Kasumi-1 (cell line): Measurements from ENCODE around the gene MRPL19.

Experiments used
- DNase-seq, 2 experiments: peaks; one replicate each; lab custom pipeline; 2025; lab: John Stamatoyannopoulos, UW

The MRPL19 gene

GRCh38 chr2:75616933-75617332, 29.6 kb upstream of the MRPL19 start:
- no peak for DNase-seq

DNA sequence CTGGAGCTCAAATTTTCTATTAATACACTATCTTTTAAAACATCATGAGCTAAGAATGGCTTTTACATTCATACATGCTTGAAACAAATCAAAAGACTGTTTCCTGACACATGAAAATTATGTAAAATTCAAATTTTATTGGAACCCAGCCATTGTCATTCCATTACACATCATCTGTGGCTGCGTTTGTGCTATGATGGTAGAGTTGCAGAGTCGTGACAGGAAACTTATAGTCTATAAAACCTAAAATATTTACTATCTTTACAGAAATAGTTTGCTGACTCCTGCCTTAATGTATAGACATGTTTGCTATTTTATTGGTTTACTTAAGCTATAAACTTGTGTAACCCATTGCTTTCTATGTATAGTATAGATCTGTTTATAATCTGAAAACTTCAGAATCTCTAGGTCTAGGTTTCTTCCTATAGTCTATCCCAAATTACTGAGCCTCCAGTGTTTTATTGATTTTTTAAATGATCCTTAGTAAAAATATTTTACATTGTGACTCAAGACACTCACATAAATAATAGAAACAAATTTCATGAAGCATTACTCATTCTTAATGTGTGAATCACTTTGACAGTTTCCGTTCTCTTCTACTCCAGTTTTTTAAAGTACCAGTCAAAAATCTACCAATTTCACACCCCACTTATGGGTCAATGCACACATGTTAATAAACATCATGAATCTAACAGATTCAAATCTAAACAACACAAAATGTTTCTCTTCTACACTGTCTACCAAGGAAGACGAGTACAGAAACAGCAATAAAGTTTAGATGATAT, 26.4 kb upstream of the MRPL19 start:
- DNase-seq, result no peak

DNA sequence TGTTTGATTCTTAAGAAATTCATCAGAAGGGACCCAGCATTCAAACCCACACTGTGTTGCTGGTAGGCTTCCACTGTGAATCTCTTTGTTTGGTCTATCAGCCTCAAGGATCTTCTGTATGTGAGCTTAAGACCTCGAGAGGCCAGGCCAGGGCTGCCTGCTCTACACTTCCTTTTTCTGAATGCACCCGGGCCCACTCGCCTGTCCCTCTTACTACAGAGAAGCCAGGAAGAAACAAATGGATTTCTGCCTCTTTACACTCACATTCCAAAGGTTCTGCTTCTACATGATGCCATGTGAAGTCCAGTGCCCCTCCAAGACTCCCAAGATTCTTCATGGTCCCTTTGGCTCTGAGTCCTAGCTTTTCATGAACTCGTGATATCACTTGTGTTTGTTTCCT, 25.4 kb upstream of the MRPL19 start:
- DNase-seq, result no peak

- DNase-seq, result no peak
These were observed 24.1 kb upstream of the MRPL19 start for GRCh38 chr2:75622500-75622899.

DNA sequence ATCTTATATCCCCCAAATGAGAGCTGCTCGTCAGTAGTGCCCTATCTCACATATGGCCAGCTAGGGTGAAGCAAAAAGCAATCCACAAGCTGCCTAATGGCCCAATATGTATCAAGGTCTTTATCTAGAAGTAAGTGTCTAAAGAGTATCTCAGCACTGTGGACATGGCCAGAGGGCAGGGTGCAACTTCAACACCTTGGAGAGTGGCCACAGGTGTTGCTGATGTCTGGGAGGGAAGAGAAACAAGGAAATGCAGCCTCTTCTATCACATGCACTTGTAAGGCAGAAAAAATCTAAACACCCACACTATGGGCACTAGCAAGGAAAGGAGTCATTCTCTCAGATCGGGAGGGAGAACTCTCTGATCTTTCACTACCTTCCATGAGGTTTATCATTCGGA, 23.7 kb upstream of the MRPL19 start:
- DNase-seq, result no peak

GRCh38 chr2:75627902-75628504, 18.6 kb upstream of the MRPL19 start:
- peak; percentile 69 to 75 for DNase-seq

GRCh38 chr2:75632091-75632701, 14.4 kb upstream of the MRPL19 start:
- no peak for DNase-seq

DNA sequence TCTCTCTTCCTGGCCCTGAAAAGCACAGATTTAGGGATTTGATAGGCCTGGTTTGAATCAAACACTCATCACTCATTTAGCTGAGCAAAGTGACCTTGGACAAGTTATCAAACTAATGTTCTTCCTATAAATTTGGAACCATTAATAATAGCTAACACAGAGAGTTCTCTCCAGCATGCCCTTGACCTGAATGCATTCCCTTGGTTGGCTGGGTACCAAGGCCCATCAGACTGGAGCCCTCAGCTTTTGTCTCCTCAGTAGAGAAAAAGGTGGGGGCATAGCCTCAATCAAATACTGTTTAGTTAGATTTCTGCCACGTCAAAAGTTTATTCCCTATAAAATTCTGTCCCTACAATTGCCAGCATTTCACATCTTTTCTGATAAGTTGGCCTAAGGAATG, 13.8 kb upstream of the MRPL19 start:
- DNase-seq, result no peak

DNA sequence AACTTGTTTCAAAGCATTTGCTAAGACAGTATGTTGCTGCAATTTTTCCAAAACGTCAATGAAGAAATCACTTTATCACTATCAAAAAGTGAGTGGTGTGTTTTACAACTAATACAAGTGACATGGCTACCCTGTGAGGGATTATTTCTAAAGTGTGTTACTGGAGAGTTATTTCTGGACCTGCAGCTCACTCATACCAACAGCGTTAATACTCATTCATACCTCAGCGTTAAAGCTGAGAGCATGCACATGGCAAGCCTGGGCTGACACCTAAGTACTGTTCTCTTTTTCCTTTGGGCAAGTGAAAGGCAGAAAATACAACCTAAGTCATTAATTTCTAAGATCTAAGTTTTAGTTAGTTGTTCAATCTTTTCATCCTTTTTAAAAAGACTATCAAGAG, 13.0 kb upstream of the MRPL19 start:
- DNase-seq, result no peak

DNA sequence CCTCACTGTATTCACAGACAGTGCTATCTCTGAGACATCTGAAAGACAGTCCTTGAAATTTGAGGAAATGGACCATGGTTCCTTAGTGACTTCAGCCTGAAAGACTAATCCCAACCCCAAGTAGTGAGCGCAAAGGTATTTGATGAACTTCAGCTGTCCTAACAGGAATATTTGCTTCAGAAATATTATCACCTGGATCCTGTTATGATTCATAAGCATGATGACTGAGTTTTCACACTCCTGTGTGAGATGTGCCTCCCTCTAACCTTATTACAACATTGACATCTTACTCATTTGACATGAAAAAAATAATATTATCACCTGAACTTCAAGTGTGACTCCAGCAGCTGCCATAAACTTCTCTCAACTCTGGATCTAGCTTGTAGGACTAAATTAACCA, 11.6 kb upstream of the MRPL19 start:
- DNase-seq, result no peak

GRCh38 chr2:75637568-75637967, 9.0 kb upstream of the MRPL19 start:
- DNase-seq, result no peak

- DNase-seq, result peak; percentile 50 to 75
These were observed 5.9 kb upstream of the MRPL19 start for GRCh38 chr2:75640621-75641121.

- no peak for DNase-seq
These were observed 5.0 kb upstream of the MRPL19 start for GRCh38 chr2:75641587-75641986.

- no peak for DNase-seq
These were observed 2.6 kb upstream of the MRPL19 start for GRCh38 chr2:75643980-75644379.

DNA sequence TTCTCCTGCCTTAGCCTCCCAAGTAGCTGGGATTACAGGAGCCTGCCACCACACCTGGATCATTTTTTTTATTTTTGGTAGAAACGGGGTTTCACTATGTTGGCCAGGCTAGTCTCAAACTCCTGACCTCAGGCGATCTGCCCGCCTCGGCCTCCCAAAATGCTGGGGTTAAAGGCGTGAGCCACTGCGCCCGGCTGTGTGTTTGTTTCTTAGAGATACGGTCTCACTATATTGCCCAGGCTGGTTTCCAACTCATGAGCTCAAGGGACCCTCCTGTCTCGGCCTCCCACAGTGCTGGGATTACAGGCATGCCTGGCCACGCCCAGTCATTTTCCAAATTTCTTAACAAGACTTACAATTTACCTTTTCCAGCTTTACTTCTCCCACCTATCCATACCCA, 940 bp upstream of the MRPL19 start:
- DNase-seq, result no peak

GRCh38 chr2:75646090-75646582, 447 bp upstream of the MRPL19 start:
- DNase-seq, result no peak

DNA sequence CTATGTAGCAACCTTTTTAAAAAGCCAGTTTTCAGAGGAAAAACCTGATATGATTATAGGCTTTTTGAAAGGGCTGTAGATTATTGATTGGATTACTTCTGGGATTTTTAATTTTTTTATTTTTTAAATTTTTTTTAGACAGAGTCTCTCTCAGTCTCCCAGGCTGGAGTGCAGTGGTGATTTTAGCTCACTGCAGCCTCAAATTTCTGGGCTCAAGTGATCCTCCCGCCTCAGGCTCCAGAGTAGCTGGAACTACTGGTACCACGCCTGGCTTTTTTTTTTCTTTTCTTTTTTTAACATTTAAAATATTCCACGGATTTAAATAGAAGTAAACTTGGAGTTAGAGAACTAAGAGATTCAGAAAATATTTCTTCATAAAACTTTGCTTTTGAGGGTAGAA, 1.2 kb downstream of the MRPL19 start:
- peak in 1 of 2 experiments; percentile 15 for DNase-seq

- DNase-seq, result no peak
These were observed 7.4 kb downstream of the MRPL19 start for GRCh38 chr2:75654012-75654411.

DNA sequence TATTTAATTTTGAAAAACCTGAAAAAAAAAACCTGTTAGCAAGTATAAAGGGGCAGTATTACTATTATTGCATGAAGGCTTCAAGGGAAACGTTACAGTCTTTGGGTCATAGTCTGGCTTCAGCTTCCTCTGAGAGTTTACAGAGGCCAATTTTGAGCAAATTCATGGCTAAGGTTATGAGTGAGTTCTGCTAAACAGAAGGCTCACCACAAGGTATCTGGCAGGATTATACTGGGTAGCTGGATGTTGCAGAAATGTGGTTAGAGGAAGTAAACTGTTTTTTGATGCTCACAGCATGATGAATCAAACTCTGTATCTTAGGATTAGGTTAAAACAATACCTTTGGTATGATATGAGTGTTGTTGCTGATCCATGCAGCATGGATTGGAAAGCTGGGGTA, 9.3 kb downstream of the MRPL19 start:
- no peak for DNase-seq

- DNase-seq, result no peak
These were observed 10.0 kb downstream of the MRPL19 start for GRCh38 chr2:75656563-75656962.

GRCh38 chr2:75657798-75658197, 11.2 kb downstream of the MRPL19 start:
- no peak for DNase-seq

GRCh38 chr2:75666911-75667310, 20.3 kb downstream of the MRPL19 start:
- no peak for DNase-seq

DNA sequence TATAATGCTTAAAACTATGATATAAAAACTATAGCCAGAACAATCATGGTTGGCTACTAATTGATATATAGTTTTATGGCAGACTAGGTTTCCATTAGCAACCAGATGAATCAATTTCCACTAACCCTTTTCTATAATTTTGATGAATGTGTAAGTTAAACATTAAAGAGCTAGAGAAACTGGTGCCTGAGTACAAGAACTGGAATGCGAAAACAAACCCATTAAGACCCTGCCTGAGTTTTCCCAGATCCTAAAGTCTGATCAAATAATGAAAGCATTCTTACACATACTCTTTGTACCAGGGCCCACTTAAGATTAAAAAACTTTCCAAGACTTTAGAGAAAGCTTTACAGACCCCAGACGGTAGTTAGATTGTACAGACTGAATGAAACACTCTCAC, 21.3 kb downstream of the MRPL19 start:
- no peak for DNase-seq
